ENCODE data around the gene FRMPD4.

DNA sequence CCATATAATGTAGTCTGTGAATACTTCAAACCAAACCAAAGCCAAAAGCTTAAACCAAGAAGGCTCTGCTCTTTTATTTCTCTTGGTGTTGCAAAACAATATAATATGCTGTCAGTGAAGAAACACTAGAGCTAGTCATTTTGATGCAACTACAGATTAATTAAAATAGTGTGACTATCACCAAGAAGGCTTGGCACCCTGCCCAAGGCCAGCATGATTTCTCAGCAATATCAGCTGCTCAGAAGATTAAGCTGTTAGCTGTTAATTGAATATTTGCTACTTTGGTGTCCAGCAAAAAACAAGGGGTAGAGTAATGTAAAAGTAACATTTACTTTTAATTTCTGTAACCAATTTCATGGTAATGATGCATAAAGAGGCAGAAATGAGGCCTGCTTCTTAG is 548.1 kb downstream of the FRMPD4 start:
- TF ChIP-seq, protein P1, sequence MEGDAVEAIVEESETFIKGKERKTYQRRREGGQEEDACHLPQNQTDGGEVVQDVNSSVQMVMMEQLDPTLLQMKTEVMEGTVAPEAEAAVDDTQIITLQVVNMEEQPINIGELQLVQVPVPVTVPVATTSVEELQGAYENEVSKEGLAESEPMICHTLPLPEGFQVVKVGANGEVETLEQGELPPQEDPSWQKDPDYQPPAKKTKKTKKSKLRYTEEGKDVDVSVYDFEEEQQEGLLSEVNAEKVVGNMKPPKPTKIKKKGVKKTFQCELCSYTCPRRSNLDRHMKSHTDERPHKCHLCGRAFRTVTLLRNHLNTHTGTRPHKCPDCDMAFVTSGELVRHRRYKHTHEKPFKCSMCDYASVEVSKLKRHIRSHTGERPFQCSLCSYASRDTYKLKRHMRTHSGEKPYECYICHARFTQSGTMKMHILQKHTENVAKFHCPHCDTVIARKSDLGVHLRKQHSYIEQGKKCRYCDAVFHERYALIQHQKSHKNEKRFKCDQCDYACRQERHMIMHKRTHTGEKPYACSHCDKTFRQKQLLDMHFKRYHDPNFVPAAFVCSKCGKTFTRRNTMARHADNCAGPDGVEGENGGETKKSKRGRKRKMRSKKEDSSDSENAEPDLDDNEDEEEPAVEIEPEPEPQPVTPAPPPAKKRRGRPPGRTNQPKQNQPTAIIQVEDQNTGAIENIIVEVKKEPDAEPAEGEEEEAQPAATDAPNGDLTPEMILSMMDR (IDR thresholded peaks at IDR 0.05) = no peak
- TF ChIP-seq POLR2A (IDR thresholded peaks at IDR 0.05) = no peak

All from lower leg skin (tissue), 3 donors.